Activated T-helper 1 cell treated with anti-CD3 and anti-CD28 coated beads, Interleukin-12 subunit alpha, Interleukin-12 subunit beta, Interleukin-2, Interleukin-4 antibody, amounts not matched to agents 30 ng/mL and 10 ng/mL and 1 ng/mL, durations not matched to agents 14 hours and 24 hours and 36 hours (primary cell): ENCODE data around the gene ZNRF1. TPM values are rescaled to one million over a fixed set of nuclear protein-coding genes. Genes with fewer than 3 reads are reported as not detected.

Experiments used
- DNase-seq: peaks from one replicate; pipeline ENCODE4 v3.0.0; 2021; ENCODE audit warnings: low spot score
- H3K27ac Mint-ChIP-seq: one replicate; pipeline ENCODE4 v1.8.0; 2021; ENCODE audit warnings: mild to moderate bottlenecking, mixed read lengths
- H3K27me3 Mint-ChIP-seq: one replicate; pipeline ENCODE4 v1.8.0; 2022; ENCODE audit warnings: mild to moderate bottlenecking, moderate library complexity, mixed read lengths; ENCODE audit not compliant: insufficient read depth
- H3K36me3 Mint-ChIP-seq: one replicate; pipeline ENCODE4 v1.8.0; 2021; ENCODE audit warnings: low read depth, mixed read lengths
- H3K4me1 Mint-ChIP-seq: one replicate; pipeline ENCODE4 v1.8.0; 2021; ENCODE audit warnings: low read depth, mixed read lengths
- H3K4me3 Mint-ChIP-seq: one replicate; pipeline ENCODE4 v1.8.0; 2021; ENCODE audit warnings: mild to moderate bottlenecking, moderate library complexity, mixed read lengths
- H3K9me3 Mint-ChIP-seq: one replicate; pipeline ENCODE4 v1.8.0; 2021; ENCODE audit warnings: mixed read lengths
- intact Hi-C: fragments of 100-400 bp; cut with micrococcal nuclease; formaldehyde crosslinking; loops from one replicate; pipeline ENCODE4 v1.15.1; 2024
- total RNA-seq: library from RNA; stranded (reverse); gene quantifications from 2 replicates; pipeline ENCODE4 v1.2.3, GENCODE V29; 2022

ZNRF1 gene
- total RNA-seq, 1 donor from 2014 or later, result 51.2 TPM

DNA sequence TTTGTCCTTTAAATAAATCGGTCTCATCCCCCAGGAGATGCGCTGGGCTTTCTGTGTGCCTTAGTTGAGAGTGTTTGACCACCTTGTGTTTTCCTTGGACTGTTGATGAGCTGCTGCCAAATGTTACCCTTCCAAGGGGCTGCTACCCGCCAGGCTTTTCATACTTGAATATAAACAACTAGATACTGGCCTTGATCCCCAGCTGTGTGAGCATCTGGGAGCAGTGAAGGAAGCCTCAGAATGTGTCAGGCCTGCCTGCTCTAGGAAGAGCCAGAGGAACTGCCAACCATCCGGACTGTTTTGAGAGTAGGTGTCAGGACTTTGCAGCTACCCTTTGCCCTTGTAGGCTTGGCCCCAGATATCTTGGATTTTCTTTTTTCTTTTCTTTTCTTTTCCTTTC, 60.0 kb downstream of the ZNRF1 start:
- intact Hi-C loops, result no loop called here
- Mint-ChIP-seq H3K36me3 (peaks cover 20% of the 10 kb centered on the region), H3K4me3 (no peak overlapping the region), H3K9me3 (no peaks in the 10 kb centered on the region), H3K27ac (no peak overlapping the region), H3K4me1 (peaks cover 55% of the 10 kb centered on the region), H3K27me3 (no peaks in the 10 kb centered on the region)
- DNase-seq, result no peak

DNA sequence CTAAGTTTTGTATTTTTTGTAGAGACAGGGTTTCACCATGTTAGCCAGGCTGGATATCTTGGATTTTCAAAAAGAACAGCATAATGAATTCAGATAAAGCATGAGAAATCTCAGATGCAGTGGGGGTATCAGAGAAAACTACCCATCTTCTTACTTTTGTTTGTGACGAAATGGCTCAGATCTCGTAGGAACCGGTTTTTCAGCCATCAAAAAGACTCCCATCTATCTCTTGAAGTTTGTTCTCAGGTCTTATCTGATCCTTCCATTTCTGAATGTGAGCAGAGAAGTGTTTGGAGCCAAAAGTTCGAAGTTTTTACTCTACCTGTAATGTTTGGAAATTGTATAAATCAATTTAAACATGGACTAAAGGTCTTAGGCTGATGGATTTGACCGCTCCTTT, 60.6 kb downstream of the ZNRF1 start:
- peaks cover 19% of the 10 kb centered on the region for H3K36me3 Mint-ChIP-seq
- intact Hi-C loops, result no loop called here
- H3K4me1 Mint-ChIP-seq, result peaks cover 53% of the 10 kb centered on the region
- no peak overlapping the region for H3K27ac Mint-ChIP-seq
- no peaks in the 10 kb centered on the region for H3K9me3 Mint-ChIP-seq
- H3K4me3 Mint-ChIP-seq, result no peak overlapping the region
- no peak for DNase-seq
- no peaks in the 10 kb centered on the region for H3K27me3 Mint-ChIP-seq

DNA sequence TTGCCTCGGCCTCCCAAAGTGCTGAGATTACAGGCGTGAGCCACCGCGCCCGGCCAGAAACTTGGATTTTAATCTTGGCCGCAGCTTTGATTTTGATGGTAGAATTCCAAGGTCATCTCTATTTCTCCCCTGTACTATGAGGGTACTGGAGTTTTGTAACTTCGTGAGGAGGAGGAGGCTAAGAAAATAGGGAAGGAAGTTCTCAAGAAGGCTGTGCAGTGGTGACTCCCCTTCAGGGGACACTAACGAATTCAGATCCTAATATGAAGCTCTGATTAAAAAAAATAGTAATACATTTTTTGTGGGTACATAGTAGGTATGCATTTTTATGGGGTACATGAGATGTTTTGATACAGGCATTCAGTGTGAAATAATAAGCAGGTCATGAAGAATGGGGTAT, 61.9 kb downstream of the ZNRF1 start:
- Mint-ChIP-seq H3K4me1 (peaks cover 58% of the 10 kb centered on the region), H3K36me3 (peaks cover 22% of the 10 kb centered on the region), H3K27ac (no peak overlapping the region), H3K4me3 (no peak overlapping the region), H3K27me3 (no peaks in the 10 kb centered on the region), H3K9me3 (no peaks in the 10 kb centered on the region)
- no peak for DNase-seq
- intact Hi-C loops, result no loop called here

DNA sequence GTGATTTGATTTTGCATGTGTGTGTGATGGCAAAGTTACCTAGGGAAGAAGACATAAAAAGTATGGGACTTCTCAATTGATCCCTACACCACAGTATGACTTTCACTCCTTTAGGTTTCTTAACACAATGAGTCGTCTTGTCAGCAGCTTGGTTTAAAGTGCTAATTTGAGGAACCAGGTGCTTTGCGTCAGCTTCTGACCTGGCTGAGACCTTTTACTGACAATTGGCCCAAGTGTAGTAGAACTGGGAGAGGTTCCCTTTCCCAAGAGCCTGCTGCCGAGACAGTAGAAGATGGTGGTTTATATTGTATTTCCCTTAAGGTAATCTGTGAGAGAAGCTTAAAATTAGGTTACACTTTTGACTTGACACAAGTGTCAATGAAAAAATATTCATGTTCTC, 62.8 kb downstream of the ZNRF1 start:
- H3K4me1 Mint-ChIP-seq, result peaks cover 57% of the 10 kb centered on the region
- intact Hi-C loops, result no loop called here
- H3K27ac Mint-ChIP-seq, result no peak overlapping the region
- no peak overlapping the region for H3K4me3 Mint-ChIP-seq
- no peaks in the 10 kb centered on the region for H3K9me3 Mint-ChIP-seq
- no peaks in the 10 kb centered on the region for H3K27me3 Mint-ChIP-seq
- H3K36me3 Mint-ChIP-seq, result peaks cover 19% of the 10 kb centered on the region
- no peak for DNase-seq

DNA sequence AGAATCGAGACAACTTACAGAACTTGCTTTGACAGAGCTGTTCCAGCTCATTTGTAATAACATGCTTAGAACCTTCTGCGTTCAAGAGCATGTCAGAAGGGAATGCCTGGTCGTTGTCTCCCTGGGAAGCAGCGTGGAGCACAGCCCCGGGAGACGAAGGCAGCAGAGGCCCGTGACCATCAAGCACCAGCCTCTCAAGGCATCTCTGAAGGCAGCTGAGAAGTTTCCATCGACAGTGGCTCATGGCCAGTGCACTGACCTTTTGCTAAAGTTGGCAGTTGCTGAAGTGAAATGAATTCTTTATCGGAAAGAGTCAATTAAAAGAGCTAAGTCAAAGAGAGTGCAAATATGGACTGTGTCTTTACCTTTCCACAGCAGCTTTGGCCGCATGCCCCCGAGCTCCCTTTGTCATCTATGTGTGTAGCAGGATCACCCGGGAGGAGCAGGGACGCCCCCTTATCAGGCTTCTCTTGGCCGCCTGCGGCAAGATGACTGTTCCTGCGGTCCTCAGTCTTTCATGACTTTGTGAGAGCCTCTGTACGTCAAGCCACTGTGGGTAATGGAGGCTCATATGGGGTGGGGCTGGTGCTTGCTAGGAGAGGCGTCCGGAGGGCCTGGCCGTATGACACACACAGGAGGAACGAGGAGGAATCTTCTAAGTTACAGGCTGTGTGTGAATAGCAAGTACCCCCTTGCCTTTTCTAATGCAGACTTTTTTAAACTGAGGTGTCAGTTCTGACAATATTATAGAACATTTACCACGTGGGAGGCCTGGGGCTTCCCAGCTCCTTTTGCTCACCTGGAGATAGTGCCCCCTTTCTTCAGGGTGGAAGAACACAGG, 63.5 kb downstream of the ZNRF1 start:
- H3K27ac Mint-ChIP-seq, result peak overlapping the region; percentile 64
- H3K9me3 Mint-ChIP-seq, result no peaks in the 10 kb centered on the region
- H3K27me3 Mint-ChIP-seq, result no peaks in the 10 kb centered on the region
- H3K4me3 Mint-ChIP-seq, result peak overlapping the region; percentile 2
- intact Hi-C loops, result no loop called here
- no peak for DNase-seq
- peaks cover 19% of the 10 kb centered on the region for H3K36me3 Mint-ChIP-seq
- H3K4me1 Mint-ChIP-seq, result peaks cover 59% of the 10 kb centered on the region

DNA sequence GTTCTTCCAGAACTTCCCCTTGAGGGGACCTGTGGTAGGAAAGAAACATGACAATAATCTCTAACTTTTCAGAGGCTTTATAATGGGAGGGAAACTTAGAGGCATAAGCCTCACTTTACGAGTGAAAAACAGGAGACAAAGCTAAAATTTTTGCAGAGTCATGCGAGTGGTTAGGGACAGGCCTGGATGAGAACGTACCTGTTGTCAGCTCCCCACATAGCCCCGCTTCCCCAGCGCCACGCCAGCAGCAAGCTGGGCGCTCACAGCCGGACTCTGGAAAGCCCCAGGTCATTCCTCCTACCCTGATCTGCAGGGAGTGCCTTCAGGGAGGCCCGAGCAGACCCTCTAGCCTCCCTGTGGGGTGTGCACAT, 64.1 kb downstream of the ZNRF1 start:
- Mint-ChIP-seq H3K9me3 (no peaks in the 10 kb centered on the region), H3K36me3 (peaks cover 19% of the 10 kb centered on the region), H3K4me3 (peak overlapping the region; percentile 2), H3K27me3 (no peaks in the 10 kb centered on the region), H3K4me1 (peaks cover 64% of the 10 kb centered on the region), H3K27ac (peak overlapping the region; percentile 74)
- no peak for DNase-seq
- intact Hi-C loops, result no loop called here

DNA sequence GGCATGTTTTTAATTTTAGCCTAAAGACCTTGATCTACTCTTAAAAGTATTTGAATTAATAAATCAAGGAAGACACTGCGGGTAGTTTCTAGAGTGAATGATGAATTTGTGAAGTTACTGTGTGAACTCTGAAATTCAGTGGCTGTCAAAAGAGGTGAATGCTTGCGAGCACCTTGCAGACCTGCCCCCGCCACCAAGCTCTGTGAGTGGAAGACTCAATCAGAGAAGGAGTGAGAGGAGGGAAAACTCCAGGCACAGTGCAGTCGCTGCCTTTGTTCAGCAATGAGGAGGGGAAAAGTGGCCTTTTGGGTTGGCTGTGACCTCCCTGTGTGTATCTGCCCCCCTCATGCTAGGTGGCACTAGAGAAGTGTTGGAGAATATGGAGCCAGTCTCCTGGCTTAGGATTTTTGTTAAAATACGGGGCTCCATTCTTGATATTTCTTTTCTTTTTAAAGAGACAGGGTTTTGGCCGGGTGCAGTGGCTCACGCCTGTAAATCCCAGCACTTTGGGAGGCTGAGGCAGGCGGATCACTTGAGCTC, 64.8 kb downstream of the ZNRF1 start:
- intact Hi-C loops, result loop anchor here (1.0 to 2.0 kb wide), 3 partner anchors 35 to 51 kb away; no protein-coding TSS in a partner anchor
- no peaks in the 10 kb centered on the region for H3K9me3 Mint-ChIP-seq

DNA sequence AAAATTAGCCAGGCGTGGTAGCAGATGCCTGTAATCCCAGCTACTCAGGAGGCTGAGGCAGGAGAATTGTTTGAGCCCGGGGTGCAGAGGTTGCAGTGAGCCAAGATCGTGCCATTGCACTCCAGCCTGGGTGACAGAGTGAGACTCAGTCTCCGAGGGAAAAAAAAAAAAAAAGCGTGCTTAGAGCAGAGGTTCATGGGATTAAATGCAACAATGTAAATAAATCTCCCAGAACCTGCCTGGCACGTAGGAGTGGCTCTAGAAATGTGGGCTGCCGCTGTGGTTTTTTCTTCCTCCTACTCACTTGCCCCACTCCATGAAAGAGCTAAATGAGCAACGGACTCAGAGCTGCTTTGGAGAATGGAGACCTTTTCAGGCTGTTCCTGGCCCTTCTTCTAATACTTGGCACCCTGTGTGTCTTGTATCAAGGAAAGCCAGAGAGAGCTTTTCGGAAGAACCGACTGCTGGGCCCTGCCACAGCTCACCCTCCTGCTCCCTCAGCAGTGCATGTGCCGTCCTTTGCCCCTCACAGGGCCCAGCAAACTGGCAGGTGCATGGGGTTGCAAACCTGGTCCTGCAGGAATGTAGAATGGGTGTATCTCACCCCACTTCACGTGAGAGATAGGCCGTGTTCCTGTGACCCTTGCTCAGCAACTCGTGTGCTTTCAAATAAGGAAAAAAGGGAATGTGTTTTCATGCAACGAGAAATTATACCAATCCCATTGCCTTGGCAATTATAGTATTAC, 65.8 kb downstream of the ZNRF1 start:
- H3K4me1 Mint-ChIP-seq, result peaks cover 79% of the 10 kb centered on the region
- no peaks in the 10 kb centered on the region for H3K27me3 Mint-ChIP-seq
- H3K27ac Mint-ChIP-seq, result peak overlapping the region; percentile 85
- peaks cover 17% of the 10 kb centered on the region for H3K36me3 Mint-ChIP-seq
- no peaks in the 10 kb centered on the region for H3K9me3 Mint-ChIP-seq
- peak; percentile 17 for DNase-seq
- peak overlapping the region; percentile 70 for H3K4me3 Mint-ChIP-seq
- intact Hi-C loops, result loop anchor here (1.0 to 2.0 kb wide), 5 partner anchors 11 to 64 kb away; no protein-coding TSS in a partner anchor

More for the DNA sequence above, 64.8 kb downstream of the ZNRF1 start:
- Mint-ChIP-seq H3K4me3 (peak overlapping the region; percentile 19), H3K4me1 (peaks cover 70% of the 10 kb centered on the region), H3K36me3 (peaks cover 16% of the 10 kb centered on the region), H3K27ac (peak overlapping the region; percentile 74), H3K27me3 (no peaks in the 10 kb centered on the region)
- no peak for DNase-seq

DNA sequence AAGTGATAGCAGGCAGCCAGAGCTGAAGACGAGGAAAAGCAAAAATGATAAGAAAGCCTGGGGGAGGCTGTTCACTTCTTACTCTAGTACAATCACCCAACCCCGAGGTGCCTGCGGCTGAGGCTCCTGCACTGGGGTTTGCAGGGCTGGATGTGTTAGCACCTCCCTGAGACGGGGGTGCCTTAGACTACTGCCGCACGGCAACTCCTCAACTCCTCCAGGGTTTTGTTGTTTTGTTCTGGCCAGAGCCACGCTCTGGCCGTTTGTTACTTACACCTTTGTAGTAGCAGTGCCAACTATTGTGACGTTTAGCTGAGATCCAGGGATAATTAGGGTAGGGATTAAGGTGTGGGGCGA, 66.3 kb downstream of the ZNRF1 start:
- no peaks in the 10 kb centered on the region for H3K27me3 Mint-ChIP-seq
- H3K4me1 Mint-ChIP-seq, result peaks cover 84% of the 10 kb centered on the region
- peaks cover 18% of the 10 kb centered on the region for H3K36me3 Mint-ChIP-seq
- intact Hi-C loops, result loop anchor here (1.0 to 2.0 kb wide), 3 partner anchors 10 to 65 kb away; no protein-coding TSS in a partner anchor
- H3K9me3 Mint-ChIP-seq, result no peaks in the 10 kb centered on the region
- peak; percentile 32 for DNase-seq
- peak overlapping the region; percentile 70 for H3K4me3 Mint-ChIP-seq
- H3K27ac Mint-ChIP-seq, result peak overlapping the region; percentile 85

DNA sequence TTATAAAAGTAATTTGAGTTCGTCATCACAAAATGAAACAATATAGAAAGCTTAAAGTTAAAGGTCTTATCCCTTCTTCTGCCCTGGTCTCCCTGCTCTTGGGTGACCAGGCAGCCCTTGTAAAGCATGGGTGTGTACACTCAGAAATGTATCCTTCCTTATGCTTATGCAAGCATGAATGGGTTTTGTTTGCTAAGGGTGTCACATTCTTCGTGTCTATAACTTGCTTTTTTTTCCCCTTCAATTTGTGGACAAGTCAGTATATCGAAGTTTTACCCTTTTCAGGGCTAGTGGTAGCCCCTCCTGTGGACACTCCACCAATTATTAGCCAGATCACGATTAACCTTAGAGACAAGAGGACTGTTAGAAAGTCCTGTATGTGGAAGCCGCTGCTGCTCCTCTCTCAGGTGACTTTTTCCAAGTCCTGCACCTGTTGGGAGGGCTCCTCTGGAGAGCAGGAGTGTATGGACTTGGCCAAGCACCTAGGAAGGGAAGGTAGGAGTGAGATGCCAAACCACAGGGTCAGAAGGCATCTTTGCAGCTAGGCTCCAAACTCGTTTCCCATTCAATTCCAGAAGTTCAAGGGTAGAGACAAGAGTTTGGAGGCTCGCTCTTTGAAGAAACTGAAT, 66.8 kb downstream of the ZNRF1 start:
- no peak for DNase-seq
- H3K36me3 Mint-ChIP-seq, result peaks cover 18% of the 10 kb centered on the region
- peak overlapping the region; percentile 85 for H3K27ac Mint-ChIP-seq
- H3K4me1 Mint-ChIP-seq, result peaks cover 89% of the 10 kb centered on the region
- H3K4me3 Mint-ChIP-seq, result peak overlapping the region; percentile 70
- no peaks in the 10 kb centered on the region for H3K9me3 Mint-ChIP-seq
- no peaks in the 10 kb centered on the region for H3K27me3 Mint-ChIP-seq
- intact Hi-C loops, result loop anchor here (1.0 to 2.0 kb wide), 3 partner anchors 10 to 65 kb away; no protein-coding TSS in a partner anchor

DNA sequence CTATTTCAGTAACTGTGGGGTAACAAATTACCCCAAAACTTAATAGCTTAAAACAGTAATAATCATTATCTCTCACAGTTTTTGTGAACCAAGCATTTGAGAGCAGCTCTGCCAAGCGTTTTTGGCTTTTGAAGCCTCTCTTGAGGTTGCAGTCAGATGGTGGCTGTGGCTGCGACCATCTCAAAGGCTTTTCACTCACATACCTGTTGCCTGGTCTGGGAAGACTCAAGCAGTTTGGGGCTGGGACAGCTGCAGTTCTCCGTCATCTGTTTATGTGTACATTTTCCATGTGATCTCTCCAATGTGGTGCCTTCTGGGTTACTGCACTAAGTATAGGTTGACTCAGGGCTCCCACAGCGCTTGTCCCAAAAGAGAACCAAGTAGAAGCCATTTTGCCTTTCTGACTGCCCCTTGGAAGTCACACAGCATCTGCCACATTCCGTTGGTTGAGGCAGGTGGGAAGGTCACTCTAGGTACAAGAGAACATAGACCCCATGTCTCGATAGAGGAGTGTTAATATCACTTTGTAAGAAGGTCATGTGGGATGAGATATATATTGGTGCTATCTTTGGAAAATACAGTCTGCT, 68.1 kb downstream of the ZNRF1 start:
- DNase-seq, result no peak
- Mint-ChIP-seq H3K4me3 (no peak overlapping the region), H3K27ac (no peak overlapping the region), H3K27me3 (no peaks in the 10 kb centered on the region), H3K36me3 (peaks cover 22% of the 10 kb centered on the region), H3K9me3 (no peaks in the 10 kb centered on the region), H3K4me1 (peaks cover 89% of the 10 kb centered on the region)
- intact Hi-C loops, result no loop called here
